Type B pancreatic cell (in vitro differentiated cells): Measurements from ENCODE around the gene GRAMD1B. TPM values are rescaled to one million over a fixed set of nuclear protein-coding genes. Genes with fewer than 3 reads are reported as not detected.

Source experiments
- DNase-seq: peaks from one replicate; pipeline ENCODE4 v3.0.0; 2021; ENCODE audit warnings: mixed read lengths; ENCODE audit not compliant: unreplicated experiment; ENCODE audit errors: extremely low spot score
- H3K27ac Mint-ChIP-seq: 2 replicates; pipeline ENCODE4 v1.8.0; 2021; ENCODE audit warnings: mild to moderate bottlenecking, mixed read lengths
- H3K27me3 Mint-ChIP-seq: 2 replicates; pipeline ENCODE4 v1.8.0; 2021; ENCODE audit warnings: mixed read lengths
- H3K36me3 Mint-ChIP-seq: 2 replicates; pipeline ENCODE4 v1.8.0; 2021; ENCODE audit warnings: mixed read lengths
- H3K4me1 Mint-ChIP-seq: one replicate; pipeline ENCODE4 v1.8.0; 2021; ENCODE audit warnings: mixed read lengths; ENCODE audit not compliant: unreplicated experiment
- H3K4me3 Mint-ChIP-seq: 2 replicates; pipeline ENCODE4 v1.8.0; 2021; ENCODE audit warnings: mild to moderate bottlenecking, mixed read lengths
- H3K9me3 Mint-ChIP-seq: 2 replicates; pipeline ENCODE4 v1.8.0; 2021; ENCODE audit warnings: mixed read lengths
- total RNA-seq: library from RNA; stranded (reverse); gene quantifications from 2 replicates; pipeline ENCODE4 v1.2.1, GENCODE V29; 2021; ENCODE audit warnings: low replicate concordance
- TF ChIP-seq, protein P1 (sequence below): fragments of 200-600 bp; sonication (generic); conservative IDR thresholded peaks from 2 replicates; pipeline ENCODE4 v1.5.0; 2021; ENCODE audit warnings: antibody characterized with exemption, mild to moderate bottlenecking

The GRAMD1B gene
- total RNA-seq, 1 donor from 2014 or later = 15.2 TPM

GRCh38 chr11:123407130-123407995 is 22.7 kb upstream of the GRAMD1B start:
- no peak for DNase-seq
- TF ChIP-seq, protein P1, sequence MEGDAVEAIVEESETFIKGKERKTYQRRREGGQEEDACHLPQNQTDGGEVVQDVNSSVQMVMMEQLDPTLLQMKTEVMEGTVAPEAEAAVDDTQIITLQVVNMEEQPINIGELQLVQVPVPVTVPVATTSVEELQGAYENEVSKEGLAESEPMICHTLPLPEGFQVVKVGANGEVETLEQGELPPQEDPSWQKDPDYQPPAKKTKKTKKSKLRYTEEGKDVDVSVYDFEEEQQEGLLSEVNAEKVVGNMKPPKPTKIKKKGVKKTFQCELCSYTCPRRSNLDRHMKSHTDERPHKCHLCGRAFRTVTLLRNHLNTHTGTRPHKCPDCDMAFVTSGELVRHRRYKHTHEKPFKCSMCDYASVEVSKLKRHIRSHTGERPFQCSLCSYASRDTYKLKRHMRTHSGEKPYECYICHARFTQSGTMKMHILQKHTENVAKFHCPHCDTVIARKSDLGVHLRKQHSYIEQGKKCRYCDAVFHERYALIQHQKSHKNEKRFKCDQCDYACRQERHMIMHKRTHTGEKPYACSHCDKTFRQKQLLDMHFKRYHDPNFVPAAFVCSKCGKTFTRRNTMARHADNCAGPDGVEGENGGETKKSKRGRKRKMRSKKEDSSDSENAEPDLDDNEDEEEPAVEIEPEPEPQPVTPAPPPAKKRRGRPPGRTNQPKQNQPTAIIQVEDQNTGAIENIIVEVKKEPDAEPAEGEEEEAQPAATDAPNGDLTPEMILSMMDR = peak; percentile 75
- Mint-ChIP-seq H3K36me3 (no peaks in the 10 kb centered on the region), H3K9me3 (no peaks in the 10 kb centered on the region), H3K27ac (no peak overlapping the region), H3K27me3 (peaks cover 16% of the 10 kb centered on the region), H3K4me3 (no peak overlapping the region), H3K4me1 (peaks cover 5% of the 10 kb centered on the region)

GRCh38 chr11:123407996-123408597 is 22.0 kb upstream of the GRAMD1B start:
- Mint-ChIP-seq H3K27me3 (peaks cover 18% of the 10 kb centered on the region), H3K4me3 (no peak overlapping the region), H3K27ac (no peak overlapping the region), H3K9me3 (no peaks in the 10 kb centered on the region), H3K36me3 (no peaks in the 10 kb centered on the region), H3K4me1 (peaks cover 5% of the 10 kb centered on the region)
- DNase-seq = no peak
- TF ChIP-seq, protein P1 = no peak

DNA sequence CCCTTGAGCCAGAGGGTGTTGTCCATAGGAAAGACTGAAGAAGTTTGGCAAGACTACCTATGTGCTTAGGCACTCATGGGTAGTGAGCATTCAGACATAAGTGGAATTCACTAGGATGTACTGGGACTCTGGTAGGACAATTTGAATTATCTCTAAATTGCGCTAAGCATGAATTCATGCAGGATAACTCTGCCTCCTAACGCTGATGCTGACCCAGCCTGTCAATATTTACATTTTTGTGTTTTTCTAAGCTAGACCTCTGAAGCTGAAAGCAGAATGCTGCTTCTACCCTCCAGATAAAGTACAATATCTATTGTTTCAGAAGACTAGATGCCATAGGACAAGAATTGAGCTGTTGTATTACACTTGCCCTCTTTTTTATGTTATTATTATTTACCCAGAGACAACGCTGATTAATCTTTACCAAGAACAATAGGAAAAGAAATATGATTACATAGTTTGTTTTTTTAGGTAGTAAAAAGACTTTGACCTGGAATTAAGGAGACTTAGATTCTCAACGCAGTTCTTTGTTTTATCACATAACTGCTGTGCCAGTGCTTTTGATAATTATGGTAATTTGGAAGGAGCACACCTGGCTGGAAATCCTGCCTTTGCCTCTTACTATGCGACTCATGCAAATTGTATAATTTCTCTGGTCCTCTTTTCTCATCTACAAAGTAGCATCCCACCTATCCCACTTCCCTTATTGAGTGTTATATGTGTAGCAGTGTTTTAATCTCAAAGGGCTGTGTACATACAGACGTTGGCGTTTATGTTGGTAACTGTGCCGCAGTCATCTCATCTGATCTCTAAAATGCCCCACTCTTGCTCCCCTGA is 21.2 kb upstream of the GRAMD1B start:
- Mint-ChIP-seq H3K4me3 (no peak overlapping the region), H3K36me3 (no peaks in the 10 kb centered on the region), H3K27ac (no peak overlapping the region), H3K9me3 (no peaks in the 10 kb centered on the region), H3K27me3 (peaks cover 20% of the 10 kb centered on the region), H3K4me1 (peaks cover 5% of the 10 kb centered on the region)
- no peak for DNase-seq
- TF ChIP-seq, protein P1 = no peak

DNA sequence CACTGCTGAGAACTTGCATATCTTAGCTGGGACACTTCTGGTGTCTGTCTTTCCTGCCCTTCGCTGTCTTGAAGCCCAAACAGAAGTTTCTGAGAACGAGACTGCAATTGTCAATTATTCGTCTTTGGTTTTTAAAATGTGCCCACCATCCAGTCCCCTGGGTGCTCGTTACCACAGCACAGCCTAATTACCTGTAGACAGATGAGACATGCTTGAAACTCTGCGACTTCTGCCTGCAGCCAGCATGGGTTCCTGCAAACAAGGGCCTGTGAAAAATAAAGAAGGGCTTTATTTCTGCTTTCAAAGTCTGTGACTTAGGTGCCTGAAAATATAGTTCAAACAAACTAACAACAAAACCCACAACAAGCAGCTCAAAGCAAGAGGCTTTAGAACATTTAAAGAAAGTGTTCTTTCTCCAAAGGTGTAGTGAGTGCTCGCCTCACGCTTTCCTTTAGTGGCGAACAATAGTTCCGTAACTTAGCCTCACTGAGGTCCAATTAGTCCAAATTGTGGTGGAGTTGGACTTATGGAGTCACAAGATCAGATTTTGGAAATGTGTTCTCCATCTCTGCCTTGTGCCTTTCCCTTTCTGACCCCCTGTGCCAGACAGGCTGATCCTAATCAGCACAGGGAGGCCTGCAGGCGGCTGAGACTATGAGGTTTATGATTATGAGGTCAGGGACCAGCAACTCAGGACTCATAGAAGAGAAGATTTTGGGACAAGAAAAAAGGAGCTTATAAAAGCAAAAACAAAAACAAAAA is 20.4 kb upstream of the GRAMD1B start:
- H3K9me3 Mint-ChIP-seq = no peaks in the 10 kb centered on the region
- no peaks in the 10 kb centered on the region for H3K36me3 Mint-ChIP-seq
- DNase-seq = no peak
- TF ChIP-seq, protein P1 = no peak
- H3K27ac Mint-ChIP-seq = no peak overlapping the region
- H3K4me1 Mint-ChIP-seq = peaks cover 4% of the 10 kb centered on the region
- H3K4me3 Mint-ChIP-seq = no peak overlapping the region
- peaks cover 20% of the 10 kb centered on the region for H3K27me3 Mint-ChIP-seq

DNA sequence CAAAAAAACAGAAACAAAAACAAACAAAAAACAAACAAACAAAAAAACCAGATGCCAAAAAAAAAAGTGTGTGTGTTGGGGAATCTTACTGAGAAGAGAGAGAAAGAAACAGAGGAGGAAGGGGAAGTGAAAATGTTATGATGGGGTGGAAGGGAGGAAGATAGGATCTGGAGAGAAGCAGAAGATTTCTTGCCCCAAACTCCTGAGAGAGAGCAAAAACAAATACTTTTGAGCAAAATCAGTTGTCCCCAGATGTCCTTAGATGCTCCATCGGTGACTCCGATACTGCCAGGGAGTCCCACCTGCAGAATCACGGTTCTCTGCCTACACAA is 19.9 kb upstream of the GRAMD1B start:
- H3K27me3 Mint-ChIP-seq = peaks cover 16% of the 10 kb centered on the region
- TF ChIP-seq, protein P1 = no peak
- H3K36me3 Mint-ChIP-seq = no peaks in the 10 kb centered on the region
- no peak overlapping the region for H3K4me3 Mint-ChIP-seq
- no peak overlapping the region for H3K27ac Mint-ChIP-seq
- DNase-seq = no peak
- H3K9me3 Mint-ChIP-seq = no peaks in the 10 kb centered on the region
- no peaks in the 10 kb centered on the region for H3K4me1 Mint-ChIP-seq
